Smooth muscle cell of the coronary artery (primary cell): ENCODE data around the gene ZC3H6. TPM values are rescaled to one million over a fixed set of nuclear protein-coding genes. Genes with fewer than 3 reads are reported as not detected.

Experiments used
- total RNA-seq: library from RNA; depleted of rRNA; stranded (reverse); fragments of >200 nt; gene quantifications from 2 replicates; pipeline ENCODE4 v1.2.3, GENCODE V29; 2014; ENCODE audit warnings: low replicate concordance

ZC3H6 gene, protein sequence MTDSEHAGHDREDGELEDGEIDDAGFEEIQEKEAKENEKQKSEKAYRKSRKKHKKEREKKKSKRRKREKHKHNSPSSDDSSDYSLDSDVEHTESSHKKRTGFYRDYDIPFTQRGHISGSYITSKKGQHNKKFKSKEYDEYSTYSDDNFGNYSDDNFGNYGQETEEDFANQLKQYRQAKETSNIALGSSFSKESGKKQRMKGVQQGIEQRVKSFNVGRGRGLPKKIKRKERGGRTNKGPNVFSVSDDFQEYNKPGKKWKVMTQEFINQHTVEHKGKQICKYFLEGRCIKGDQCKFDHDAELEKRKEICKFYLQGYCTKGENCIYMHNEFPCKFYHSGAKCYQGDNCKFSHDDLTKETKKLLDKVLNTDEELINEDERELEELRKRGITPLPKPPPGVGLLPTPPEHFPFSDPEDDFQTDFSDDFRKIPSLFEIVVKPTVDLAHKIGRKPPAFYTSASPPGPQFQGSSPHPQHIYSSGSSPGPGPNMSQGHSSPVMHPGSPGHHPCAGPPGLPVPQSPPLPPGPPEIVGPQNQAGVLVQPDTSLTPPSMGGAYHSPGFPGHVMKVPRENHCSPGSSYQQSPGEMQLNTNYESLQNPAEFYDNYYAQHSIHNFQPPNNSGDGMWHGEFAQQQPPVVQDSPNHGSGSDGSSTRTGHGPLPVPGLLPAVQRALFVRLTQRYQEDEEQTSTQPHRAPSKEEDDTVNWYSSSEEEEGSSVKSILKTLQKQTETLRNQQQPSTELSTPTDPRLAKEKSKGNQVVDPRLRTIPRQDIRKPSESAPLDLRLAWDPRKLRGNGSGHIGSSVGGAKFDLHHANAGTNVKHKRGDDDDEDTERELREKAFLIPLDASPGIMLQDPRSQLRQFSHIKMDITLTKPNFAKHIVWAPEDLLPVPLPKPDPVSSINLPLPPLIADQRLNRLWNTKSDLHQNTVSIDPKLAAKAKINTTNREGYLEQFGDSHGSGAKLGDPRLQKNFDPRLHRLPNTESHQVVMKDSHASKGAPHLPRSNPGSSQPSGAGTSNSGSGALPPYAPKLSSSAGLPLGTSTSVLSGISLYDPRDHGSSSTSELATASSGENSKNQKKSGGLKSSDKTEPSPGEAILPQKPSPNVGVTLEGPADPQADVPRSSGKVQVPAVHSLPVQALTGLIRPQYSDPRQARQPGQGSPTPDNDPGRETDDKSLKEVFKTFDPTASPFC
- total RNA-seq, result 3.3 and 3.4 TPM in 2 replicates

DNA sequence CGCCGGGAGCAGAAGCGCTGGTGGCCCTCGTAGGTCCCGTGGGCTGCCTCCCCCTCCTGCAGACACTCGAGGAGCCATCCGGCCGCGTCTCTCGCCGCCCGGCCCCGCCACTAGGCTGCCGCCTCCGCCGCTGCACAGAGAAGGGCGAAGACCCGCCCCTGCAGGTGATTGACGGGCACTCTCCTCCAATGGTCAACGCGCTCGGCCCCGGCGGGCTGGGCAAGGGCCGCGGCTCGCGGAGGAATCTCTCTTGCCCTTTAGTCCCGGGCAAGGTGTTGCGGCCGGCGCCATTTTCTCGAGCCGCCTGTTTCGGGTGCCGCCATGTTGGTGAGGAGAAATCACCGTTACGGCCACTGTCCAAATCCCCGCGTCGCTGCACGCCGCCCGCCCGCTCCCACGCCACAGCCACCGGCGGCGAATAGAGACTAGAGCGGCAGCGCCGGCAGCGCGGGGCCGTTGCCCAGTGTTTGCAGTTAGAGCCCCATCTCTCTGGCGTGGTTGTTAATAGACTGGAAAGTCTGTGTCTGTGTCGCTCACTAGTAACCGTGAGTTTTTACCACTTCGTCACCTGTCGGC is at the start of gene ZC3H6:
Gene ZC3H6 (plus strand): TSS at position 287 of the 576 bp plus-strand sequence. CDS start 398 bp downstream, outside the sequence.

DNA sequence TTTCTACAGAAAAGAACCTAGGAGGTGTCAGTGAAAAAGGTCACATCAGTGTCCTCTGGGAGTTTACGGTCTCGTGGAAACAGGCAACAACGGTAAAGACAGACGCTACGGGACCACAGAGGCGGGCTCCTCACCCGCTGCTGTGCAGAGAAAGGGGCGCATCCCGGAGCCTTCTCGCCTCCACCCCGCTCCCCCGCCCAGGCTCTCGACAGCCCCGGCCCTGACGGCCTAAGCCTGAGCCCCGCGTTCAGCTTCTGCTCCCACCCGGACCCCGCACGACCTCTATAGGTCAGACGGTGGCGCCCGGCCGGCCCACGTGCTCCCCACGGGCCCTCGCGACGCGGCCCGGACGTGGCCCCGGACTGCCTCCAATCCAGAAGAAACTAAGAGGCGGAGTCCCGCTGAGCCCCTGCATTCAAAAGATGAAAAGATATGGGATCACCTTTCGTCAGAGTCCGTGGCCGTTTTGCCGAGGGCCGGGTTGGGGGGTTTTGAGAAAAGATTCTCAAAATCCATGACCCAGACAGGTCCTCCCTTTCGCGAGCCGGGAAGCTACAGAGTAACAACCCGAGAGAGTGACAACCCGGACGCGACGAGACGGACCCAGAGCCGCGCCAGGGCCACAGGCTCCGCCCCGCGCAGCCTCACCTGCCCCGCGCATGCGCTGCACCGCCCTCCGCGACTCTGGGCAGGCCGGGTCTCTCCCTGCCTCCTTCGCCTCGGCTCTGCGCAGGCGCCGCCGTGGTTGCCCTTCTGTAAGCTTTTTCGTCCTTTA is 20.7 kb upstream of the ZC3H6 start, which contains the start of gene ZC3H8:
Gene ZC3H8 (minus strand): TSS at position 577 of the 775 bp plus-strand sequence. CDS start 61 bp downstream, at position 516.

Other genes with a start within 250 kb of the ZC3H6 start
- 16.5 and 30.8 TPM in 2 replicates for gene TMEM87B, start 220.3 kb upstream of the ZC3H6 start, total RNA-seq
- gene FBLN7, start 137.2 kb upstream of the ZC3H6 start, total RNA-seq, result 4.0 and 4.6 TPM in 2 replicates
- gene ZC3H8, start 20.6 kb upstream of the ZC3H6 start, total RNA-seq, result 5.5 and 6.4 TPM in 2 replicates
- 4.8 and 20.5 TPM in 2 replicates for gene RGPD8, start 158.0 kb downstream of the ZC3H6 start, total RNA-seq
- 26.8 and 28.0 TPM in 2 replicates for gene TTL, start 206.6 kb downstream of the ZC3H6 start, total RNA-seq